ENCODE measurements around the gene AVPI1. TPM values are rescaled to one million over a fixed set of nuclear protein-coding genes. Genes with fewer than 3 reads are reported as not detected.

AVPI1 gene
- total and polyA plus RNA-seq, 2 of the 13 experiments (the other 11 are each of a cell fraction or from before 2014, with no cell fraction given), result 39.8 to 61.2 TPM

DNA sequence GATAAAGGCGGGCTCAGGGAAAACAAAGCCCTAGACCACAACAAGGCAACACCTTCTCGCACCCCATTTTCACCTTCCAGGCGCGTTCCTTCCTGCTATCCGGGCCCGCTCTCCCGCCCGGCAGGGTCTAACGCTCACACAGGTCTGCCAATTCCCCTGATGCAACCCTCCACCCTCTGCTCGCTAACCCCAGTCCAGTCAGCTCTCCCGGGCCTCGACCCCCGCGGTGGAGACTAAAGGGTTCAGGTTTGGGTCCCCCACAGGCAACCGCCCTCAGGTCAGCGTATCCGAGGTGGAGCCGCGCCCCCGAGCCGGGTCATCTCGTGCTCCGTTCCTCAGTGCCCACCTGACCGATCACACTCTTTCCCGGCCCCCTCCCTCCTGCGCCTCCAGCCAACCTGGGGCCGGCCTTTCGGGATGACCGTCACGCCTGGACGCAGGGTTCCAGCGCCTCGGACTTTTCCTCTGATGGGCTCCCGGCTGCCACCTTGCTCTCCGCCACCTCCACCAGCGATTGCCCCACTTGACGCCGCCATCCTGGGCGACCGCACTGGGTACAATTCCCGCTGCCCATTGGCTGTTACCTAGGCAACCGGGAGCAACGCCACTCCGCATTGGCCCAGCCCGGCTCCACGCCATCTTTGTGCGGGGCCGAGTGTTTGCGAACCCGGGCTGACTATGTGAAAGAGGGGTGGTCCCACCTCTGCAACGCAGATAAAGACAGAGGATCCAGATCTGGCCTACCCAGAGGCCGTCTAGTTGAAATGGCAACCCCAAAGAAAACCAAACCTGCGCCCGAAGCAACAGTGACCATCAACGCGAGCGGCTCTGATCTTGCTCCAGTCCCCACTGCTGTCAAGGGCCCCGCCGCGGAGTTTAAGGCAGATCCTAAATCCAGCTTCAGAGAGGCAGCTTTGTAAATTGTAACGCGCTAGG lies 53.8 kb downstream of the AVPI1 start, which contains the start of gene MORN4 (continued):
- TF ChIP-seq NR2F1 (CRISPR knock-in tag; IDR thresholded peaks at IDR 0.05) (no peak), TCF7L2 (IDR thresholded peaks at IDR 0.05; ENCODE audit: low read depth, low read length) (no peak), ZNF552 (CRISPR knock-in tag; IDR thresholded peaks at IDR 0.05; ENCODE audit: borderline replicate concordance) (peak; percentile 52; the same call in 1 of the 2 replicates), ZNF670 (CRISPR knock-in tag; IDR thresholded peaks at IDR 0.05; ENCODE audit: borderline replicate concordance) (no peak), ZNF589 (CRISPR knock-in tag; conservative IDR thresholded peaks at IDR 0.05) (no peak), POLR2AphosphoS2 (IDR thresholded peaks at IDR 0.05; ENCODE audit: low read depth, low read length) (no peak), FOXJ3 (CRISPR knock-in tag; IDR thresholded peaks at IDR 0.05; ENCODE audit: borderline replicate concordance) (peak; percentile 12; the same call in 1 of the 2 replicates), POGZ (CRISPR knock-in tag; IDR thresholded peaks at IDR 0.05) (peak; percentile 42; the same call in 1 of the 2 replicates), HHEX (CRISPR knock-in tag; IDR thresholded peaks at IDR 0.05) (no peak), RCOR2 (CRISPR knock-in tag; IDR thresholded peaks at IDR 0.05) (0 out of 2 replicates have a peak, but pooled peaks have one; percentile 14), ZBTB21 (CRISPR knock-in tag; IDR thresholded peaks at IDR 0.05) (no peak), ZBTB20 (CRISPR knock-in tag; IDR thresholded peaks at IDR 0.05; ENCODE audit: borderline replicate concordance, low read depth) (peak; percentile 56; the same call in 1 of the 2 replicates), SOX13 (IDR thresholded peaks at IDR 0.05) (no peak), SOX13 (CRISPR knock-in tag; conservative IDR thresholded peaks at IDR 0.05 in 1 of 2, IDR thresholded peaks at IDR 0.05 in 1 of 2) (no peak), SRSF9 (IDR thresholded peaks at IDR 0.05; ENCODE audit: borderline replicate concordance, insufficient read depth, low read depth, low read length, poor library complexity, severe bottlenecking) (no peak), RORA (CRISPR knock-in tag; IDR thresholded peaks at IDR 0.05) (no peak), TGIF2 (CRISPR knock-in tag; IDR thresholded peaks at IDR 0.05) (no peak), CEBPB (IDR thresholded peaks at IDR 0.05; ENCODE audit: borderline replicate concordance, low read depth, low read length) (peak; percentile 73), ZNF879 (CRISPR knock-in tag; IDR thresholded peaks at IDR 0.05) (no peak; the same call in 1 of the 2 replicates), FOXA1 (IDR thresholded peaks at IDR 0.05) (no peak), FOXA1 (CRISPR knock-in tag; IDR thresholded peaks at IDR 0.05) (no peak), RBM22 (optimal IDR thresholded peaks at IDR 0.05; ENCODE audit: low read length) (no peak)
- TF ChIP-seq, protein P1, sequence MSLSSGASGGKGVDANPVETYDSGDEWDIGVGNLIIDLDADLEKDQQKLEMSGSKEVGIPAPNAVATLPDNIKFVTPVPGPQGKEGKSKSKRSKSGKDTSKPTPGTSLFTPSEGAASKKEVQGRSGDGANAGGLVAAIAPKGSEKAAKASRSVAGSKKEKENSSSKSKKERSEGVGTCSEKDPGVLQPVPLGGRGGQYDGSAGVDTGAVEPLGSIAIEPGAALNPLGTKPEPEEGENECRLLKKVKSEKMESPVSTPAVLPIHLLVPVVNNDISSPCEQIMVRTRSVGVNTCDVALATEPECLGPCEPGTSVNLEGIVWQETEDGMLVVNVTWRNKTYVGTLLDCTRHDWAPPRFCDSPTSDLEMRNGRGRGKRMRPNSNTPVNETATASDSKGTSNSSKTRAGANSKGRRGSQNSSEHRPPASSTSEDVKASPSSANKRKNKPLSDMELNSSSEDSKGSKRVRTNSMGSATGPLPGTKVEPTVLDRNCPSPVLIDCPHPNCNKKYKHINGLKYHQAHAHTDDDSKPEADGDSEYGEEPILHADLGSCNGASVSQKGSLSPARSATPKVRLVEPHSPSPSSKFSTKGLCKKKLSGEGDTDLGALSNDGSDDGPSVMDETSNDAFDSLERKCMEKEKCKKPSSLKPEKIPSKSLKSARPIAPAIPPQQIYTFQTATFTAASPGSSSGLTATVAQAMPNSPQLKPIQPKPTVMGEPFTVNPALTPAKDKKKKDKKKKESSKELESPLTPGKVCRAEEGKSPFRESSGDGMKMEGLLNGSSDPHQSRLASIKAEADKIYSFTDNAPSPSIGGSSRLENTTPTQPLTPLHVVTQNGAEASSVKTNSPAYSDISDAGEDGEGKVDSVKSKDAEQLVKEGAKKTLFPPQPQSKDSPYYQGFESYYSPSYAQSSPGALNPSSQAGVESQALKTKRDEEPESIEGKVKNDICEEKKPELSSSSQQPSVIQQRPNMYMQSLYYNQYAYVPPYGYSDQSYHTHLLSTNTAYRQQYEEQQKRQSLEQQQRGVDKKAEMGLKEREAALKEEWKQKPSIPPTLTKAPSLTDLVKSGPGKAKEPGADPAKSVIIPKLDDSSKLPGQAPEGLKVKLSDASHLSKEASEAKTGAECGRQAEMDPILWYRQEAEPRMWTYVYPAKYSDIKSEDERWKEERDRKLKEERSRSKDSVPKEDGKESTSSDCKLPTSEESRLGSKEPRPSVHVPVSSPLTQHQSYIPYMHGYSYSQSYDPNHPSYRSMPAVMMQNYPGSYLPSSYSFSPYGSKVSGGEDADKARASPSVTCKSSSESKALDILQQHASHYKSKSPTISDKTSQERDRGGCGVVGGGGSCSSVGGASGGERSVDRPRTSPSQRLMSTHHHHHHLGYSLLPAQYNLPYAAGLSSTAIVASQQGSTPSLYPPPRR (CRISPR knock-in tag; IDR thresholded peaks at IDR 0.05; ENCODE audit: borderline replicate concordance), result no peak; the same call in 1 of the 2 replicates
- TF ChIP-seq, protein P2, sequence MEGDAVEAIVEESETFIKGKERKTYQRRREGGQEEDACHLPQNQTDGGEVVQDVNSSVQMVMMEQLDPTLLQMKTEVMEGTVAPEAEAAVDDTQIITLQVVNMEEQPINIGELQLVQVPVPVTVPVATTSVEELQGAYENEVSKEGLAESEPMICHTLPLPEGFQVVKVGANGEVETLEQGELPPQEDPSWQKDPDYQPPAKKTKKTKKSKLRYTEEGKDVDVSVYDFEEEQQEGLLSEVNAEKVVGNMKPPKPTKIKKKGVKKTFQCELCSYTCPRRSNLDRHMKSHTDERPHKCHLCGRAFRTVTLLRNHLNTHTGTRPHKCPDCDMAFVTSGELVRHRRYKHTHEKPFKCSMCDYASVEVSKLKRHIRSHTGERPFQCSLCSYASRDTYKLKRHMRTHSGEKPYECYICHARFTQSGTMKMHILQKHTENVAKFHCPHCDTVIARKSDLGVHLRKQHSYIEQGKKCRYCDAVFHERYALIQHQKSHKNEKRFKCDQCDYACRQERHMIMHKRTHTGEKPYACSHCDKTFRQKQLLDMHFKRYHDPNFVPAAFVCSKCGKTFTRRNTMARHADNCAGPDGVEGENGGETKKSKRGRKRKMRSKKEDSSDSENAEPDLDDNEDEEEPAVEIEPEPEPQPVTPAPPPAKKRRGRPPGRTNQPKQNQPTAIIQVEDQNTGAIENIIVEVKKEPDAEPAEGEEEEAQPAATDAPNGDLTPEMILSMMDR (CRISPR knock-in tag; IDR thresholded peaks at IDR 0.05), result no peak

All from HepG2 (cell line).